NCI-H2081 (cell line): ENCODE measurements around the gene AGK.

Source experiments
- DNase-seq, 2 experiments: peaks; one replicate each; lab custom pipeline; 2025; lab: John Stamatoyannopoulos, UW

Gene AGK

GRCh38 chr7:141551094-141551781 is at the start of gene AGK:
Gene AGK (plus strand): TSS chr7:141551410. CDS start chr7:141555467, 4,057 bp downstream.
- peak; percentile 88 to 89 for DNase-seq

GRCh38 chr7:141501451-141501850 is 49.8 kb upstream of the AGK start:
- DNase-seq: no peak

GRCh38 chr7:141511316-141511675 is 39.9 kb upstream of the AGK start:
- no peak for DNase-seq

DNA sequence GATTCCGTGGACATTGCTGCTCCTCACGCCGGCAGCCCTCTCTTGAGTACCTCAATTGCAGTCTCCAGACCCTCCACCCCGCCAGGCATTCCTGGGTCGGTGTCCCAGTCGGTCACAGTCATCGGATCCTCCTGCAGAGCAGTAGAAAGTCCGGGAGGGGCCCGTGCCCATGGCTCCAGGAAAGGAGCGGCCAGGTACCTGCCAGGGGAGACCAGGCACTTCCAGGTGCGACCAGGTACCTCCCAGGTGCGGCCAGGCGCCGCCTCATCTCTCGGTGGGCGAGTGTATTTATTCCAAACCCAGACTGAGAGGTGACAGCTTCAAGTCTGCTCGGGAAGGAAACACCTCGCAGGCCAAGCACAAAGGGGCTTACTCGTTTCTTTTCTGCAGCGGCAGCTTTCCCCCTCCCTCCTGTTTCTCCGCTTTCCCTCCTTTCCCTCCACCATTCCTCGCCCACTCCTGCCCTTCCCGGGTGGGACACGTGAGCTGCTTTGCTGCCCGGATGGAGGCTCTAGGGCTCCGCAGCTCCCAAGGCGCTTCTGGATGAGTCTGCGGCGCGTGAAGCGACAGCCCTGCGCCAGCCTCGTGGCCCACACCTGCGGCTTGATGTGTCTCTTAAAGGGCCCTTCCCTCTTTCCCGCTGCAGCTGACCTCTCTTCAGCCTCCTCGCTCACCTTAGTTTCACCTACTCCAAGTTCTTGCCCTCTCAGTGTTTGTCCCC is 39.4 kb upstream of the AGK start:
- no peak for DNase-seq

- DNase-seq: no peak
These were observed 38.6 kb upstream of the AGK start for GRCh38 chr7:141512597-141512996.

DNA sequence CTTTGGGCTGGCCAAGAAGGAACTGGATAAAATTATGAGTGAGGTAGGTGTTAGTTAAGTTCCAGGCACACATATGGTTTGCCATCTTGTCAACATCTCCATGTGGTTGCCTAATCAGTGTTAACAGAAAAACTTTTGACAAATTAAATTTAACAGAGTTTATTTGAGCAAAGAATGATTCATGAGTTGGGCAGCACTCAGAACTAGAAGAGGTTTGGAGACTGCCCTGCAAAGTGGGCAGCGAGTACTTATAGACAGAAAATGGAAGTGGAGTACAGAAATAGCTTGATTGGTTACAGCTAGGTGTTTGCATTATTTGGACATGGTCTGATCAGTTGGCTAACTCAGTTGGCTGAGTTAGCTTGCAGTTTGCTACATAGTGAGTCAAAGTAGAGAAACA is 37.5 kb upstream of the AGK start:
- DNase-seq: no peak

- no peak for DNase-seq
These were observed 35.3 kb upstream of the AGK start for GRCh38 chr7:141515941-141516340.

GRCh38 chr7:141519623-141520022 is 31.6 kb upstream of the AGK start:
- DNase-seq: no peak

GRCh38 chr7:141522657-141523342 is 28.4 kb upstream of the AGK start:
- DNase-seq: no peak

- DNase-seq: no peak
These were observed 25.2 kb upstream of the AGK start for GRCh38 chr7:141525973-141526514.

- DNase-seq: no peak
These were observed 24.1 kb upstream of the AGK start for GRCh38 chr7:141527076-141527475.

GRCh38 chr7:141528399-141528798 is 22.8 kb upstream of the AGK start:
- DNase-seq: no peak

GRCh38 chr7:141533149-141533949 is 17.9 kb upstream of the AGK start:
- peak; percentile 88 to 89 for DNase-seq

- DNase-seq: no peak
These were observed 16.2 kb upstream of the AGK start for GRCh38 chr7:141534757-141535737.

DNA sequence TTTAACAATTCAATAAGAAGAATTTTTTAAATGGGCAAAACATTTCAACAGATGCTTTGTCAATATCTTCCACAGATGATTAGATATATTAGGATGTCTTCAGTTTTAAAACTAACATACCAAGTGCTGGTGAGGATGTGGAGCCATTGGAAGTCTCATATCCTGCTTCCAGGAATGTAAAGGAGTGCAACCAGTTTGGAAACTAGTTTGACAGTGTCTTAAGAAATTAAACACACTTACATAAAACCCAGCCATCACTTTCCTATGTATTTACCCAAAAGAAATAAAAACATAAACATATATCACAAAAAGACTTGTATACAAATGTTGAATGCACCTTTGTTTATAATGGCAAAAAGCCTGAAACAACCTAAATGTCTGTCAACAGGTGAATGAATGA is 13.3 kb upstream of the AGK start:
- no peak for DNase-seq

- DNase-seq: peak in 1 of 2 experiments; percentile 19
These were observed 9.8 kb upstream of the AGK start for GRCh38 chr7:141541375-141541774.

GRCh38 chr7:141544831-141545230 is 6.4 kb upstream of the AGK start:
- no peak for DNase-seq

- no peak for DNase-seq
These were observed 1.6 kb upstream of the AGK start for GRCh38 chr7:141549582-141549981.

GRCh38 chr7:141550386-141551093 is 670 bp upstream of the AGK start:
- no peak for DNase-seq

DNA sequence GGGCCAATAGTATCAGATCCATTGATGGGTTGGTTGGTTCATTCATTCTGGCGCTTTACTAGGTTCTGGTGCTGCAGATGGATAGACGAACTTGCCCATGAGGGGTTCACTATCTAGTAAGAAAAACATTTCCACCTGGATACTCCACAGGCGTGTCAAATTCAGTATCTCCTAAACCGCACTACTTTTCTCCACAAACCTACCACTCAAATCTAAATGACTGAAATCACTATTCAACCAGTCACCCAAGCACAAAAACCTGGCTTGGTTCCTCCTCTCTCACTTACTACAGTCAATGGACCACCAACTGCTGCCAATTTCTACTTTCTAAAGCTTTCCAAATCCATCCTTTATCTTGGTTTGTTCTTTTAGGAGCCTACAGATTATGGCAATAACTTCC is 572 bp downstream of the AGK start:
- peak in 1 of 2 experiments; percentile 47 for DNase-seq
